IMR-90 (cell line): ENCODE measurements around the gene CHRM1. TPM values are rescaled to one million over a fixed set of nuclear protein-coding genes. Genes with fewer than 3 reads are reported as not detected.

Experiments
- ATAC-seq: fragments of 200-7000 bp; cut with Tn5 transposase; 2 replicates; pipeline ENCODE4 v1.9.1; 2020; ENCODE audit warnings: low read depth, mild to moderate bottlenecking, moderate library complexity
- BruUV-seq: library from RNA; stranded (reverse); fragments of 400-500 nt; replicated peaks from 2 replicates; lab custom pipeline; 2021; lab: Mats Ljungman, UMichigan
- CTCF ChIA-PET: fragments of 300-600 bp; formaldehyde crosslinking; extraction: SDS; loops from one replicate; lab custom pipeline; 2021; ENCODE audit warnings: antibody characterized with exemption; lab: Yijun Ruan, JAX
- POLR2A ChIA-PET: fragments of 300-600 bp; sonication (Branson Sonifier 250); formaldehyde crosslinking; loops from one replicate; lab custom pipeline; 2022; ENCODE audit warnings: antibody characterized with exemption; ENCODE audit not compliant: unreplicated experiment; lab: Charles Lee
- DNase-seq: peaks from one replicate; pipeline ENCODE4 v3.0.0; 2013
- H2AFZ ChIP-seq: replicated peaks from 2 replicates; pipeline ENCODE3; 2013; ENCODE audit warnings: low read length, mild to moderate bottlenecking; ENCODE audit not compliant: poor library complexity
- H2AK5ac ChIP-seq: 2 replicates; pipeline ENCODE4 v1.6.1; 2013; ENCODE audit warnings: low read depth, low read length, inconsistent platforms
- H2AK9ac ChIP-seq: replicated peaks from 2 replicates; pipeline ENCODE3; 2013; ENCODE audit warnings: mild to moderate bottlenecking, low read depth, low read length, moderate library complexity; ENCODE audit not compliant: poor library complexity
- H2BK120ac ChIP-seq: 2 replicates; pipeline ENCODE4 v1.6.1; 2013; ENCODE audit warnings: low read depth, low read length, inconsistent platforms
- H2BK15ac ChIP-seq: 3 replicates; pipeline ENCODE4 v1.6.1; 2013; ENCODE audit warnings: low read depth, low read length, inconsistent platforms
- H2BK20ac ChIP-seq: 2 replicates; pipeline ENCODE4 v1.6.1; 2013; ENCODE audit warnings: low read depth, mild to moderate bottlenecking, inconsistent platforms, low read length, moderate library complexity
- H2BK5ac ChIP-seq: 2 replicates; pipeline ENCODE4 v1.6.1; 2013; ENCODE audit warnings: mild to moderate bottlenecking, low read depth, low read length, inconsistent platforms; ENCODE audit not compliant: poor library complexity, severe bottlenecking
- H3K14ac ChIP-seq: replicated peaks from 2 replicates; pipeline ENCODE4 v1.6.1; 2013; ENCODE audit warnings: low read depth, low read length, inconsistent platforms
- H3K18ac ChIP-seq: 2 replicates; pipeline ENCODE4 v1.6.1; 2013; ENCODE audit warnings: low read depth, low read length, control low read depth
- H3K23ac ChIP-seq: 2 replicates; pipeline ENCODE4 v1.6.1; 2013; ENCODE audit warnings: low read depth, low read length, inconsistent platforms
- H3K27ac ChIP-seq: 2 replicates; pipeline ENCODE4 v1.5.1; 2013; ENCODE audit warnings: mild to moderate bottlenecking, control low read depth, low read length; ENCODE audit not compliant: insufficient read depth
- H3K27me3 ChIP-seq: 2 replicates; pipeline ENCODE4 v1.6.1; 2013; ENCODE audit warnings: low read length; ENCODE audit not compliant: control insufficient read depth, insufficient read depth
- H3K36me3 ChIP-seq: 2 replicates; pipeline ENCODE4 v1.6.1; 2013; ENCODE audit warnings: low read length, mixed read lengths; ENCODE audit not compliant: control insufficient read depth, insufficient read depth
- H3K4ac ChIP-seq: 2 replicates; pipeline ENCODE4 v1.6.1; 2013; ENCODE audit warnings: low read depth, low read length, inconsistent platforms
- H3K4me1 ChIP-seq: 2 replicates; pipeline ENCODE4 v1.6.1; 2013; ENCODE audit warnings: low read length, mixed read lengths; ENCODE audit not compliant: control insufficient read depth, insufficient read depth
- H3K4me2 ChIP-seq: 2 replicates; pipeline ENCODE4 v1.6.1; 2013; ENCODE audit warnings: low read depth, mild to moderate bottlenecking, control low read depth, low read length, moderate library complexity
- H3K4me3 ChIP-seq: 2 replicates; pipeline ENCODE4 v1.5.1; 2013; ENCODE audit warnings: low read depth, mild to moderate bottlenecking, control low read depth, low read length, moderate library complexity; ENCODE audit not compliant: insufficient read depth
- H3K56ac ChIP-seq: 2 replicates; pipeline ENCODE4 v1.6.1; 2013; ENCODE audit warnings: low read length, inconsistent platforms; ENCODE audit not compliant: insufficient read depth; ENCODE audit errors: extremely low read depth
- H3K79me1 ChIP-seq, 2 experiments: 2 replicates each; pipeline ENCODE4 v1.6.1; 2013; ENCODE audit warnings: low read length in 2 of 2, inconsistent platforms in 1 of 2, low read depth in 1 of 2
- H3K9ac ChIP-seq: 2 replicates; pipeline ENCODE4 v1.6.1; 2013; ENCODE audit warnings: low read depth, low read length, control low read depth
- H3K9me1 ChIP-seq: 2 replicates; pipeline ENCODE4 v1.6.1; 2013; ENCODE audit warnings: low read length, inconsistent platforms; ENCODE audit not compliant: insufficient read depth
- H3K9me3 ChIP-seq: 2 replicates; pipeline ENCODE4 v1.6.1; 2013; ENCODE audit warnings: low read length; ENCODE audit not compliant: control insufficient read depth, insufficient read depth
- H4K20me1 ChIP-seq: 2 replicates; pipeline ENCODE4 v1.6.1; 2013; ENCODE audit warnings: low read length, inconsistent platforms; ENCODE audit not compliant: insufficient read depth
- H4K5ac ChIP-seq: 2 replicates; pipeline ENCODE4 v1.6.1; 2013; ENCODE audit warnings: mild to moderate bottlenecking, low read depth, low read length, control low read depth
- H4K8ac ChIP-seq, 2 experiments: 2 replicates each; pipeline ENCODE4 v1.6.1; 2013; ENCODE audit warnings: low read depth in 2 of 2, low read length in 2 of 2, control low read depth in 1 of 2, inconsistent platforms in 1 of 2
- H4K91ac ChIP-seq: 2 replicates; pipeline ENCODE4 v1.6.1; 2013; ENCODE audit warnings: low read depth, low read length, inconsistent platforms; ENCODE audit not compliant: insufficient read depth
- CEBPB ChIP-seq: IDR thresholded peaks from 2 replicates; pipeline ENCODE4 v1.6.1; 2012; ENCODE audit warnings: low read depth, low read length, improper control_type of control experiment
- CHD1 ChIP-seq: IDR thresholded peaks from 2 replicates; pipeline ENCODE4 v1.6.1; 2012; ENCODE audit warnings: low read depth, low read length, improper control_type of control experiment
- CTCF ChIP-seq: conservative IDR thresholded peaks from 2 replicates; pipeline ENCODE4 v1.5.1; 2012; ENCODE audit warnings: mild to moderate bottlenecking, low read depth, low read length, improper control_type of control experiment
- ELK1 ChIP-seq: fragments of 150-350 bp; IDR thresholded peaks from 2 replicates; pipeline ENCODE4 v1.6.1; 2016; ENCODE audit warnings: low read depth, mild to moderate bottlenecking, low read length, moderate library complexity, borderline replicate concordance
- FOS ChIP-seq: fragments of 150-350 bp; IDR thresholded peaks from 2 replicates; pipeline ENCODE4 v1.6.1; 2016; ENCODE audit warnings: low read depth, low read length
- MAFK ChIP-seq: IDR thresholded peaks from 2 replicates; pipeline ENCODE4 v1.6.1; 2012; ENCODE audit warnings: low read depth, low read length, improper control_type of control experiment
- MAZ ChIP-seq: IDR thresholded peaks from 2 replicates; pipeline ENCODE4 v1.6.1; 2012; ENCODE audit warnings: low read depth, mild to moderate bottlenecking, low read length, improper control_type of control experiment, moderate library complexity, borderline replicate concordance
- MXI1 ChIP-seq: IDR thresholded peaks from 2 replicates; pipeline ENCODE4 v1.6.1; 2012; ENCODE audit warnings: low read depth, mild to moderate bottlenecking, low read length, moderate library complexity, borderline replicate concordance
- POLR2A ChIP-seq: IDR thresholded peaks from 2 replicates; pipeline ENCODE4 v1.6.1; 2012; ENCODE audit warnings: mild to moderate bottlenecking, low read depth, low read length
- RAD21 ChIP-seq: IDR thresholded peaks from 2 replicates; pipeline ENCODE4 v1.6.1; 2012; ENCODE audit warnings: low read length, improper control_type of control experiment
- RCOR1 ChIP-seq: IDR thresholded peaks from 2 replicates; pipeline ENCODE4 v1.6.1; 2012; ENCODE audit warnings: mild to moderate bottlenecking, low read length, improper control_type of control experiment; ENCODE audit not compliant: insufficient replicate concordance
- RFX5 ChIP-seq: IDR thresholded peaks from 2 replicates; pipeline ENCODE4 v1.8.0; 2012; ENCODE audit warnings: low read depth, mild to moderate bottlenecking, low read length, moderate library complexity
- USF2 ChIP-seq: fragments of 150-350 bp; IDR thresholded peaks from 2 replicates; pipeline ENCODE4 v1.6.1; 2017; ENCODE audit warnings: mild to moderate bottlenecking, antibody characterized with exemption, low read length, low read depth
- WGBS, 2 experiments: methylation state at CpG; one replicate each; pipeline versions ENCODE4 v1.1.5 to v1.1.7; 2013; ENCODE audit warnings: missing lambda C conversion rate in 2 of 2; ENCODE audit not compliant: insufficient read length in 1 of 2; ENCODE audit errors: extremely low coverage in 2 of 2; 5-methylcytosine and 5-hydroxymethylcytosine counted together
- dilution Hi-C: fragments of 300-500 bp; cut with HindIII; formaldehyde crosslinking; loops from one replicate; pipeline ENCODE4 v1.14.3; 2018; ENCODE audit warnings: low sequenced_read_pairs; ENCODE audit not compliant: unreplicated experiment
- in situ Hi-C: fragments of 300-500 bp; cut with MboI; formaldehyde crosslinking; loops from 3 replicates; pipeline ENCODE4 v1.14.3; 2019; ENCODE audit warnings: low sequenced_read_pairs, inconsistent platforms, mixed read lengths
- intact Hi-C: fragments of 100-400 bp; cut with micrococcal nuclease; formaldehyde crosslinking; loops from 2 replicates; pipeline ENCODE4 v1.10.0; 2022
- polyA plus RNA-seq, 3 experiments: library from polyadenylated mRNA; depleted of rRNA; stranded (reverse); fragments of >200 nt; gene quantifications; 2 replicates each; pipeline ENCODE4 v1.2.3, GENCODE V29; 2012; ENCODE audit warnings: low replicate concordance in 1 of 3
- total RNA-seq: library from RNA; depleted of rRNA; stranded (reverse); fragments of >200 nt; gene quantifications from 2 replicates; pipeline ENCODE4 v1.2.3, GENCODE V29; 2012

CHRM1 gene
- total and polyA plus RNA-seq, 2 of the 4 experiments (the other 2 are of a cell fraction) = not detected

GRCh38 chr11:62888406-62888805 lies 32.8 kb downstream of the CHRM1 start:
- Histone ChIP-seq H2BK15ac (no peak overlapping the region), H4K91ac (no peak overlapping the region), H3K4ac (no peak overlapping the region), H3K79me1 (peaks cover 25 to 59% of the 10 kb centered on the region in 2 experiments), H3K27ac (no peak overlapping the region), H2BK20ac (no peak overlapping the region), H2AK5ac (no peak overlapping the region), H3K36me3 (peaks cover 61% of the 10 kb centered on the region), H4K20me1 (peaks cover 68% of the 10 kb centered on the region), H3K9me3 (no peaks in the 10 kb centered on the region), H3K27me3 (no peaks in the 10 kb centered on the region), H3K56ac (no peak overlapping the region), H3K4me3 (no peak overlapping the region), H3K4me1 (peaks cover 17% of the 10 kb centered on the region; the same call in 1 of the 2 replicates), H2AFZ (no peak overlapping the region), H3K14ac (no peak overlapping the region), H2AK9ac (no peak overlapping the region), H4K8ac (no peak overlapping the region), H3K18ac (no peak overlapping the region), H2BK120ac (no peak overlapping the region), H3K9me1 (peaks cover 24% of the 10 kb centered on the region; the same call in 1 of the 2 replicates), H4K5ac (no peak overlapping the region), H3K23ac (no peak overlapping the region), H3K4me2 (no peak overlapping the region), H2BK5ac (no peak overlapping the region), H3K9ac (no peak overlapping the region)
- intact Hi-C loops = no loop called here
- no peak for TF ChIP-seq CHD1
- no peak for TF ChIP-seq MXI1
- TF ChIP-seq RFX5 = no peak
- no peak for TF ChIP-seq USF2
- no peak for TF ChIP-seq FOS
- no peak for TF ChIP-seq MAZ
- no peak for TF ChIP-seq CEBPB
- TF ChIP-seq ELK1 = no peak
- no peak for TF ChIP-seq RAD21
- no peak for TF ChIP-seq CTCF
- no peak for TF ChIP-seq POLR2A
- TF ChIP-seq MAFK = no peak
- no peak for TF ChIP-seq RCOR1
- CTCF ChIA-PET = no interaction called here
- in situ Hi-C loops = loop anchor here (25.0 kb wide), 1 partner anchor 774 kb away; the partner anchor contains the start of gene ATL3
- WGBS, 2 experiments = 88% methylated on average over 11 of the region's 14 CpGs; no CpG with 5 or more reads in 1 of the 2 experiments
- dilution Hi-C loops = no loop called here
- no TSS peak for BruUV-seq
- ATAC-seq (no peak), DNase-seq (no peak)
- POLR2A ChIA-PET = no interaction called here
